Fibroblast of pulmonary artery (primary cell): ENCODE data around the gene PRDM4.

ENCODE experiments used
- DNase-seq: peaks from one replicate; pipeline ENCODE4 v3.0.0-alpha.2; 2010; ENCODE audit warnings: low read depth
- H3K4me3 ChIP-seq: replicated peaks from 2 replicates; pipeline ENCODE4 v1.5.1; 2011; ENCODE audit warnings: low read depth, mild to moderate bottlenecking, control low read depth, low read length, moderate library complexity
- TF ChIP-seq, protein P1 (sequence below): IDR thresholded peaks from 2 replicates; pipeline ENCODE4 v1.5.1; 2011; ENCODE audit warnings: mild to moderate bottlenecking, control low read depth, low read length, inconsistent platforms; ENCODE audit errors: missing control alignments

PRDM4 gene, protein sequence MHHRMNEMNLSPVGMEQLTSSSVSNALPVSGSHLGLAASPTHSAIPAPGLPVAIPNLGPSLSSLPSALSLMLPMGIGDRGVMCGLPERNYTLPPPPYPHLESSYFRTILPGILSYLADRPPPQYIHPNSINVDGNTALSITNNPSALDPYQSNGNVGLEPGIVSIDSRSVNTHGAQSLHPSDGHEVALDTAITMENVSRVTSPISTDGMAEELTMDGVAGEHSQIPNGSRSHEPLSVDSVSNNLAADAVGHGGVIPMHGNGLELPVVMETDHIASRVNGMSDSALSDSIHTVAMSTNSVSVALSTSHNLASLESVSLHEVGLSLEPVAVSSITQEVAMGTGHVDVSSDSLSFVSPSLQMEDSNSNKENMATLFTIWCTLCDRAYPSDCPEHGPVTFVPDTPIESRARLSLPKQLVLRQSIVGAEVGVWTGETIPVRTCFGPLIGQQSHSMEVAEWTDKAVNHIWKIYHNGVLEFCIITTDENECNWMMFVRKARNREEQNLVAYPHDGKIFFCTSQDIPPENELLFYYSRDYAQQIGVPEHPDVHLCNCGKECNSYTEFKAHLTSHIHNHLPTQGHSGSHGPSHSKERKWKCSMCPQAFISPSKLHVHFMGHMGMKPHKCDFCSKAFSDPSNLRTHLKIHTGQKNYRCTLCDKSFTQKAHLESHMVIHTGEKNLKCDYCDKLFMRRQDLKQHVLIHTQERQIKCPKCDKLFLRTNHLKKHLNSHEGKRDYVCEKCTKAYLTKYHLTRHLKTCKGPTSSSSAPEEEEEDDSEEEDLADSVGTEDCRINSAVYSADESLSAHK

DNA sequence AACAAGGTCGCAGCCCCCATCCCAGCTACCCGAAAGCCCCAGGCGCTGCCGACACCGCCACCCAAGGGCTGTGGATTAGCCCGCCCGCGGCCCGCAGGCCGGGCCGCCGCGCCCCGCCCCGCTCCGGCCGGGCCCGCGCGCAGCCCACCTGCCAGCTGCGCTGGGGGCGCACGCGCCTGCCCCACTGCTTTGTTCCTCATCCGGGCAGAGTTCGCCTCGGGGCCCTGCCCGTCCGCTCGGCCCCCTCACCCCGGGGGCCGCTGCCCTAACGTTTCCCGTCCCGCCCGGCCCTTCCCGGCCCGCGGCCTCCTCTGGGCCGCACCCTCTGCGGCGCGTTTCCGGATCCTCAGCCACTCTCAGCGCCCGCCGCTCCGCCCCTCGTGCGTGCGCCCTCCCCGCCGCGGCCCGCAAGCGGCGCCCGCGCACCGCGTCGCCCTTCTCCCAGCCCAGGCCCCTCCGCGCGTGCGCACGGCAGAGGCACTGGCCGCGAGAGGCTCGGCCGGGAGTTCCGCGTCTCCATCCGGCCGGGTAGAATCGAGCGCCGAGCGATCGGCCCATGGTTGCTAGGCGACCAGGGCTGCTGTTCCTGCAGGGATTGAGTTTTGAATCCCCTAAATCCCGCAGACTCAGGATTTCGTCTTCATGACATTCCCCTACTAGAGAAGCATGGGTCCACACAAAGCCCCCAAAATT lies at the start of gene PRDM4:
Gene PRDM4, minus strand, starts transcription at position 329 of the 693 bp plus-strand sequence. CDS start 622 bp downstream, outside the sequence.
- DNase-seq, result peak; percentile 95

DNA sequence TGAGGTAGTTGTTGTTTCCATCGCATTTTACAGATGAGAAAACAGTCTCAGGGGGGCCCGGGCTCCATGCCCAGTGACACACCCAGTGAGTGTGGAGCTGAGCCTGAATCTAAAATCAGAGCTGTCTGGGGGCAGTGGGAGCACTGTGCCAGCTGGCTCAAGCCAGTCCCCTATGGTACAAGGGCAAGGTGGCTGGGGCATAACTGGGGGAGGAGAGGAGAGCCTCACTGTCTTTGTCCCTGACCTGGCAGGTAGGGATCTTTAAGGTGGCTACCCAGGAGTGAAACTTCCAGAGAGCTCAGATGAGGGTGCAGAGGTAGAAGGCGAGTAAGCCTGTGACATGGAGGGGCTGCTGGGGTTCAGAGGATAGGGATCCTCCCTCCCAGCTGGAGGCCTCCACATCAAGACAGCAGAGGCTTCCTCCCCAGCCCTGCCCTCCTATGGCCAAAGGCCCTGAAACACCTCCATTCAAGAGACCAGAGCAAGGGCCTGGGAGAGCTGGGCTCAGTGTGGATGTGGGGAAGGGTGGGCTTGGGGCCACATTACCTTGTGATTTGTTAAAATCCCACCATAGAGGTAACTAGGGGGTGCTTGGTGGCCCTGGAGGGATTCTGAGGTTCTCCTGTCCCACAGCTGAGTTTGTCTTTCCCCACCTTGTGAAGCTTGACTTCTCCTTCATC lies 46.7 kb upstream of the PRDM4 start:
- no peak for DNase-seq
- H3K4me3 ChIP-seq, result no peak overlapping the region
- TF ChIP-seq, protein P1, sequence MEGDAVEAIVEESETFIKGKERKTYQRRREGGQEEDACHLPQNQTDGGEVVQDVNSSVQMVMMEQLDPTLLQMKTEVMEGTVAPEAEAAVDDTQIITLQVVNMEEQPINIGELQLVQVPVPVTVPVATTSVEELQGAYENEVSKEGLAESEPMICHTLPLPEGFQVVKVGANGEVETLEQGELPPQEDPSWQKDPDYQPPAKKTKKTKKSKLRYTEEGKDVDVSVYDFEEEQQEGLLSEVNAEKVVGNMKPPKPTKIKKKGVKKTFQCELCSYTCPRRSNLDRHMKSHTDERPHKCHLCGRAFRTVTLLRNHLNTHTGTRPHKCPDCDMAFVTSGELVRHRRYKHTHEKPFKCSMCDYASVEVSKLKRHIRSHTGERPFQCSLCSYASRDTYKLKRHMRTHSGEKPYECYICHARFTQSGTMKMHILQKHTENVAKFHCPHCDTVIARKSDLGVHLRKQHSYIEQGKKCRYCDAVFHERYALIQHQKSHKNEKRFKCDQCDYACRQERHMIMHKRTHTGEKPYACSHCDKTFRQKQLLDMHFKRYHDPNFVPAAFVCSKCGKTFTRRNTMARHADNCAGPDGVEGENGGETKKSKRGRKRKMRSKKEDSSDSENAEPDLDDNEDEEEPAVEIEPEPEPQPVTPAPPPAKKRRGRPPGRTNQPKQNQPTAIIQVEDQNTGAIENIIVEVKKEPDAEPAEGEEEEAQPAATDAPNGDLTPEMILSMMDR, result no peak

More for the DNA sequence above, at the start of gene PRDM4:
- peak within 1 kb of the TSS; percentile 84 for H3K4me3 ChIP-seq
- TF ChIP-seq, protein P1, result no peak

DNA sequence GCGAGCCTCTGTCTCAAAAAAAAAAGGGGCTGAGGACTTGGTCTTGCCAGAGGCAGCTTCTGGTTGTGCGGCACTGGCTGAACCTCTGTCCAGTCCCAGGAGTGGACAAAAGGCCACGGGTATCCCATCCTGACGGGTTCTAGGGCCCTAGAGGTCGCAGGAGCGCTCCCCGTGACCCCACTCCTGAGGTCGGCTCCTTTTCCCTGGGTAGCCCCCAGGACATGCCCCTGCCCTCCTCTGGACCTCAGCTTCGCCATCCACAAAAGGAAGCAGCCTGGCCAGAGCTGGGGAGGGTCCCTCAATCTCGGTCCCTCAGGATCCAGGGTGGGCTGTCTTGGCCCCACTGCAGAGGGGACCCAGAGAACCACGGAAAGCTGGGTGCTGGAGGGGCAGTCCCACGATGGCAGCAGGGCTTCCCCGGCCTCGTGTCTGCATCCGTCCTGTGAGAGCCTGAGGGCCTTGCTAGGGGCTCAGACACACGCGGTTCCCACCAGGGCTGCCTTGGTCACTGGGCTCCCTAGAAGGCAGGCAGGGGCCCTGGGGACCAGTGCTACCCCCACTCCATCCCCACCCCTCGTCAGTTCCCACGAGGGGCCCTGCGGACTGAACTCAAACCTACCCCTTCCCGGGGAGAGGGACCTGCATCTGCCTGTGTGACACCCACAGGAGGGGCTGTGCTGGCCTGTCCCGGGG lies 44.7 kb upstream of the PRDM4 start:
- TF ChIP-seq, protein P1, result no peak
- H3K4me3 ChIP-seq, result no peak overlapping the region
- no peak for DNase-seq

DNA sequence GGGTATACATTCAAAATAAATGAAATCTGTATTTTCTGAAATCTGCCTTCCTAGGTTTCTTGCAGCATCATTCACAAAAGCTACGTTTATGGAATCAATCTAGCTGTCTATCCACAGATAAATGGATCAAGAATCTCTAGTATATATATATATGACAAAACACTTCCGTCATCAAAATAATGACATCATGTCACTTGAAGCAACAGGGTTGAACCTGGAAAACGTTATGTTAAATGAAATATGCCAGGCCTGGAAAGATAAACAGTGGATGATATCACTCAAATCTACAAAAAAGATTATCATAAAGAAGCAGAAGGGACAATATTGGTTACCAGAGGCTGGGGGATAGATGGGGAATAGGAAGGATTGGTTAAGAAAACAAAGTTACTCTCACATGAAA lies 42.2 kb upstream of the PRDM4 start:
- TF ChIP-seq, protein P1, result no peak
- H3K4me3 ChIP-seq, result no peak overlapping the region
- DNase-seq, result no peak

DNA sequence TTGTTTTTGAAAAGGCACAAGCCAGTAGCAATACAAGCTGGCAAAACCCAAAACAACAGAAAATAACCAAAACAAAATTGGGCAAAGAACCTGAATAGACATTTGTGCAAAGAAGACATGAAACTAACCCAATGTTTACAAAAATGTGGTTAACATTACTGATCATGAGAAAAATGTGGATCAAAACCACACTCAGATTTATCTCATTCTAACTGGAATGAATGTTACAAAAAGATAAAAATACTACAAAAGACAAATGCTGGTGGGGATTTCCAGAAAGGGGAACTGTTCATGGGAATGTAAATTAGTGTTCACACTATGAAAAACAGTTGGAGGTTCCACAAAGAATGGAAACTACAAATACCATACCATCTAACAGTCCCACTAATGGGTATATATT lies 40.2 kb upstream of the PRDM4 start:
- TF ChIP-seq, protein P1, result no peak
- DNase-seq, result peak; percentile 14
- H3K4me3 ChIP-seq, result no peak overlapping the region

DNA sequence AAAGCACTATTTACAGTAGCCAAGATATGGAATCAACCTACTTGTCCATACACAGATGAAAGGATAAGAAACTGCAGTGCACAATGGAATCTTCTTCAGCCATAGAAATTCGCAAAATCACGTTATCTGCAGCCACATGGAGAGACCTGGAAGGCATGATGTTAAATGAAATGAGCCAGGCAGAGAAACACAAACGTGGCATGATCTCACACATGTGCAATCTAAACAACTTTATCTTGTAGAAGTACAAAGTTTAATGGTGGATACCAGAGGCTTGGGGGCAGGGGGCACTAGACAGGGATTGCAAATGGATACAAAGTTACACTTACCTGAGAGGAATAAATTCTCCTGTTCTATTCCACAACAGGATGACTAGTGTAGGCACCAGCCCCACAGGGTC lies 37.6 kb upstream of the PRDM4 start:
- H3K4me3 ChIP-seq, result no peak overlapping the region
- no peak for DNase-seq
- TF ChIP-seq, protein P1, result no peak
